H1 (cell line): ENCODE results near the gene ZBTB25. TPM values are rescaled to one million over a fixed set of nuclear protein-coding genes. Genes with fewer than 3 reads are reported as not detected.

ENCODE experiments used
- polyA plus RNA-seq, 7 experiments: library from polyadenylated mRNA; depleted of rRNA in 3 of 7; stranded (reverse) in 5 of 7; unstranded in 2 of 7; fragments of >200 nt in 5 of 7; fragments of 200-250 nt in 2 of 7; gene quantifications; 1 replicate in 5 of 7; 2 replicates in 1 of 7; 4 replicates in 1 of 7; pipeline versions ENCODE4 v1.2.1 to v1.2.3, GENCODE V29; 2011 to 2013; ENCODE audit warnings: missing spikeins in 2 of 7, mixed read lengths in 2 of 7
- small RNA-seq: library from polyadenylated mRNA; stranded (forward); fragments of <200 nt; extraction: miRNeasy Mini kit (QIAGEN cat#:217004); gene quantifications from one replicate; pipeline ENCODE3, GENCODE V24; 2013; ENCODE audit not compliant: insufficient read depth
- total RNA-seq: library from RNA; stranded (reverse); fragmentation: NEBNext Ultra II Directional; extraction: Animal tissue kit (Norgen Biotek cat#: 25700); gene quantifications from 2 replicates; pipeline ENCODE4 v1.2.1, GENCODE V29; 2021

ZBTB25 gene
- total and polyA plus RNA-seq, 2 of the 8 experiments (the other 6 are each of a cell fraction or from before 2014, with no cell fraction given), result 5.4 to 11.4 TPM

Small RNAs within 50 kb of the gene (small RNA-seq; reads per million reads assigned to genes)
- gene AL049869.4, result not detected

Other genes with a start within 250 kb of the ZBTB25 start
- gene ESR2, start 209.5 kb downstream of the ZBTB25 start, total RNA-seq, result 0.19 and 0.52 TPM in 2 replicates
- 0.22 and 0.23 TPM in 2 replicates for gene ESR2, start 209.5 kb downstream of the ZBTB25 start, polyA plus RNA-seq (2011; rRNA removed)
- gene MTHFD1, start 115.5 kb downstream of the ZBTB25 start, total RNA-seq, result 302 and 332 TPM in 2 replicates
- gene MTHFD1, start 115.5 kb downstream of the ZBTB25 start, polyA plus RNA-seq (2011; rRNA removed), result 79.1 and 79.7 TPM in 2 replicates
- 3.5 and 3.8 TPM in 2 replicates for gene AKAP5, start 38.3 kb downstream of the ZBTB25 start, total RNA-seq
- 0.36 and 0.50 TPM in 2 replicates for gene AKAP5, start 38.3 kb downstream of the ZBTB25 start, polyA plus RNA-seq (2011; rRNA removed)
- 27.5 and 27.9 TPM in 2 replicates for gene ZBTB1, start 932 bp upstream of the ZBTB25 start, total RNA-seq
- 11.6 and 13.6 TPM in 2 replicates for gene ZBTB1, start 932 bp upstream of the ZBTB25 start, polyA plus RNA-seq (2011; rRNA removed)
- gene HSPA2, start 36.9 kb upstream of the ZBTB25 start, total RNA-seq, result 82.9 and 91.1 TPM in 2 replicates
- gene HSPA2, start 36.9 kb upstream of the ZBTB25 start, polyA plus RNA-seq (2011; rRNA removed), result 30.5 and 42.0 TPM in 2 replicates
- 0.61 and 0.93 TPM in 2 replicates for gene PPP1R36, start 46.1 kb upstream of the ZBTB25 start, total RNA-seq
- gene PPP1R36, start 46.1 kb upstream of the ZBTB25 start, polyA plus RNA-seq (2011; rRNA removed), result 0.25 and 0.39 TPM in 2 replicates
- 89.1 and 90.6 TPM in 2 replicates for gene PLEKHG3, start 200.6 kb upstream of the ZBTB25 start, total RNA-seq
- gene PLEKHG3, start 200.6 kb upstream of the ZBTB25 start, polyA plus RNA-seq (2011; rRNA removed), result 43.4 and 52.2 TPM in 2 replicates